HG03571 (cell line): ENCODE data around the gene STPG4.
"Not testable (repeated sequence)": the region's sequence is repeated elsewhere in the genome, so short reads cannot be mapped to it uniquely, and the experiment has no call there.

ENCODE experiments used
- ATAC-seq: cut with Tn5 transposase; IDR thresholded peaks from one replicate; pipeline ENCODE4 v1.9.1; 2021; ENCODE audit not compliant: unreplicated experiment

The STPG4 gene

GRCh38 chr2:47155091-47155876 lies at the start of gene STPG4:
STPG4 (minus strand) TSS chr2:47155308; CDS start chr2:47155251, 57 bp downstream.
- no peak for ATAC-seq

GRCh38 chr2:47204691-47205090 lies 49.6 kb upstream of the STPG4 start:
- no peak for ATAC-seq

GRCh38 chr2:47203995-47204394 lies 48.9 kb upstream of the STPG4 start:
- no peak for ATAC-seq

GRCh38 chr2:47201224-47201623 lies 46.1 kb upstream of the STPG4 start:
- no peak for ATAC-seq

- ATAC-seq, result no peak
Measured at GRCh38 chr2:47198985-47199451, 43.9 kb upstream of the STPG4 start.

GRCh38 chr2:47196499-47196898 lies 41.4 kb upstream of the STPG4 start:
- no peak for ATAC-seq

- ATAC-seq, result no peak
Measured at GRCh38 chr2:47196046-47196445, 40.9 kb upstream of the STPG4 start.

GRCh38 chr2:47195148-47195547 lies 40.0 kb upstream of the STPG4 start:
- no peak for ATAC-seq

GRCh38 chr2:47194410-47194809 lies 39.3 kb upstream of the STPG4 start:
- no peak for ATAC-seq

GRCh38 chr2:47193607-47194006 lies 38.5 kb upstream of the STPG4 start:
- no peak for ATAC-seq

- no peak for ATAC-seq
Measured at GRCh38 chr2:47190188-47190881, 35.2 kb upstream of the STPG4 start.

GRCh38 chr2:47189635-47190034 lies 34.5 kb upstream of the STPG4 start:
- no peak for ATAC-seq

- ATAC-seq, result no peak
Measured at GRCh38 chr2:47187069-47187468, 32.0 kb upstream of the STPG4 start.

- ATAC-seq, result no peak
Measured at GRCh38 chr2:47186351-47186750, 31.2 kb upstream of the STPG4 start.

- not testable (repeated sequence) for ATAC-seq
Measured at GRCh38 chr2:47185098-47185497, 30.0 kb upstream of the STPG4 start.

GRCh38 chr2:47181176-47181575 lies 26.1 kb upstream of the STPG4 start:
- ATAC-seq, result no peak

GRCh38 chr2:47180531-47180930 lies 25.4 kb upstream of the STPG4 start:
- ATAC-seq, result no peak

GRCh38 chr2:47179388-47179787 lies 24.3 kb upstream of the STPG4 start:
- no peak for ATAC-seq

GRCh38 chr2:47178341-47178740 lies 23.2 kb upstream of the STPG4 start:
- no peak for ATAC-seq

- ATAC-seq, result no peak
Measured at GRCh38 chr2:47177043-47177565, 22.0 kb upstream of the STPG4 start.

GRCh38 chr2:47174733-47175361 lies 19.7 kb upstream of the STPG4 start:
- ATAC-seq, result no peak
